Measurements from ENCODE around the gene CLSTN2. TPM values are rescaled to one million over a fixed set of nuclear protein-coding genes. Genes with fewer than 3 reads are reported as not detected.
A peak's percentile ranks its signal among the peaks of the same experiment; 100 is the strongest.

CLSTN2 gene
- total and polyA plus RNA-seq, 4 donors, result 20.7 to 44.5 (median 22.7) TPM

GRCh38 chr3:140442621-140443020 is 507.6 kb downstream of the CLSTN2 start:
- Histone ChIP-seq H3K27ac (ENCODE audit: low read depth, low read length) (no peak overlapping the region), H3K9me3 (ENCODE audit: control insufficient read depth, insufficient read depth, low read length) (no peaks in the 10 kb centered on the region), H3K4me1 (ENCODE audit: control insufficient read depth, insufficient read depth, low read length) (peaks cover 5% of the 10 kb centered on the region), H3K36me3 (ENCODE audit: control insufficient read depth, insufficient read depth, low read length) (no peaks in the 10 kb centered on the region), H3K27me3 (ENCODE audit: control insufficient read depth, insufficient read depth, low read length) (no peaks in the 10 kb centered on the region), H3K4me3 (ENCODE audit: low read depth, low read length) (no peak overlapping the region)
- no peak for DNase-seq (ENCODE audit: low read depth in 4 of 6, low spot score in 6 of 6)
- 86% methylated on average over 2 of the region's 2 CpGs for WGBS (ENCODE audit: insufficient coverage)

- WGBS (ENCODE audit: insufficient coverage), result 77% methylated on average over 3 of the region's 7 CpGs
- DNase-seq (ENCODE audit: low read depth in 4 of 6, low spot score in 6 of 6), result no peak
- no peaks in the 10 kb centered on the region for H3K27me3 ChIP-seq (ENCODE audit: control insufficient read depth, insufficient read depth, low read length)
- peaks cover 5% of the 10 kb centered on the region for H3K4me1 ChIP-seq (ENCODE audit: control insufficient read depth, insufficient read depth, low read length)
- no peak overlapping the region for H3K4me3 ChIP-seq (ENCODE audit: low read depth, low read length)
- no peaks in the 10 kb centered on the region for H3K36me3 ChIP-seq (ENCODE audit: control insufficient read depth, insufficient read depth, low read length)
- no peak overlapping the region for H3K27ac ChIP-seq (ENCODE audit: low read depth, low read length)
- H3K9me3 ChIP-seq (ENCODE audit: control insufficient read depth, insufficient read depth, low read length), result no peaks in the 10 kb centered on the region
Observed at GRCh38 chr3:140443073-140443472, 508.1 kb downstream of the CLSTN2 start.

DNA sequence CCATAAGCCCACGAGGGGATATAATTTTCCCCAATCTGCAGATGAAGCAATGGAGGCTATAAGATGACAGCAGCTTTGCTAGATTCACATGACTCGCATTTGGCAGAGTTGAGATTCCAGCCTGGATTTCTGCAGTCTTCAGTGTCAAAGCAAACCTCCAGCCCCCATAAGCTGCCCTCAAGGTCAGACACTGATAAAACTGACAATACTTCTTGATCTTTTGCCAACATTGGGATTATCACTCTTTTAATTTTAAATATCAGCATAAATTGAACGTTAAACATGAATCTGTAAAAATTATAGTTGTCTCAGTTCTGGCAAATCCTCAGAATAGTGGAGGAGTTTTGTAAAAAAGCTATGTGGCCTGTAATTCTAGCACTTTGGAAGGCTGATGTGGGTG is 508.8 kb downstream of the CLSTN2 start:
- Histone ChIP-seq H3K4me1 (ENCODE audit: control insufficient read depth, insufficient read depth, low read length) (peaks cover 5% of the 10 kb centered on the region), H3K27me3 (ENCODE audit: control insufficient read depth, insufficient read depth, low read length) (no peaks in the 10 kb centered on the region), H3K9me3 (ENCODE audit: control insufficient read depth, insufficient read depth, low read length) (no peaks in the 10 kb centered on the region), H3K27ac (ENCODE audit: low read depth, low read length) (no peak overlapping the region), H3K36me3 (ENCODE audit: control insufficient read depth, insufficient read depth, low read length) (no peaks in the 10 kb centered on the region), H3K4me3 (ENCODE audit: low read depth, low read length) (no peak overlapping the region)
- 84% methylated on average over 2 of the region's 3 CpGs for WGBS (ENCODE audit: insufficient coverage)
- no peak for DNase-seq (ENCODE audit: low read depth in 4 of 6, low spot score in 6 of 6)

DNA sequence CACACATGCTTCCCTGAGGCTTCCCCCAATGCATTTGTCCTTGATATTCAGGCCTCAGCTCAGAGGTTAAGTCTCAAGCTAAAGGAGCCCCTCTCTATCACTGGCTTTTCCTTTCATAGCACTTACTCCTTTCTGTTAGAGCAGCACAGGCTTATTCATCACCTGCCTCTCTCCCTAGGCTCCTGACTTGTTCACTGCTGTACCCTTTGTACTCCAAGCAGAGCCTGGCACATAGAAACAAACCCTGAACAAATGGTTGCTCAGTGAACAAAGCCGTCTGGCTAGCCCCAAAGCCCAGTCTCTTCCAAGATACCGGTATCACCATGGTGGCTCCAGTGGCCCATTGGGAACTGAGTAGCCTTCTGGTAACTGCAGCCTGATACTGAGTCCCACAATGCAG is 511.7 kb downstream of the CLSTN2 start:
- WGBS (ENCODE audit: insufficient coverage), result 51% methylated on average over 2 of the region's 2 CpGs
- Histone ChIP-seq H3K27ac (ENCODE audit: low read depth, low read length) (no peak overlapping the region), H3K4me1 (ENCODE audit: control insufficient read depth, insufficient read depth, low read length) (peaks cover 5% of the 10 kb centered on the region), H3K27me3 (ENCODE audit: control insufficient read depth, insufficient read depth, low read length) (no peaks in the 10 kb centered on the region), H3K36me3 (ENCODE audit: control insufficient read depth, insufficient read depth, low read length) (no peaks in the 10 kb centered on the region), H3K9me3 (ENCODE audit: control insufficient read depth, insufficient read depth, low read length) (no peaks in the 10 kb centered on the region), H3K4me3 (ENCODE audit: low read depth, low read length) (no peak overlapping the region)
- DNase-seq (ENCODE audit: low read depth in 4 of 6, low spot score in 6 of 6), result peak in 4 of 6 donors; percentile 28 to 68 (median 40)

GRCh38 chr3:140447136-140447535 is 512.2 kb downstream of the CLSTN2 start:
- DNase-seq (ENCODE audit: low read depth in 4 of 6, low spot score in 6 of 6), result no peak
- Histone ChIP-seq H3K27ac (ENCODE audit: low read depth, low read length) (no peak overlapping the region), H3K36me3 (ENCODE audit: control insufficient read depth, insufficient read depth, low read length) (no peaks in the 10 kb centered on the region), H3K4me1 (ENCODE audit: control insufficient read depth, insufficient read depth, low read length) (peaks cover 5% of the 10 kb centered on the region), H3K4me3 (ENCODE audit: low read depth, low read length) (no peak overlapping the region), H3K27me3 (ENCODE audit: control insufficient read depth, insufficient read depth, low read length) (no peaks in the 10 kb centered on the region), H3K9me3 (ENCODE audit: control insufficient read depth, insufficient read depth, low read length) (no peaks in the 10 kb centered on the region)
- WGBS (ENCODE audit: insufficient coverage), result 70% methylated on average over 5 of the region's 6 CpGs

DNA sequence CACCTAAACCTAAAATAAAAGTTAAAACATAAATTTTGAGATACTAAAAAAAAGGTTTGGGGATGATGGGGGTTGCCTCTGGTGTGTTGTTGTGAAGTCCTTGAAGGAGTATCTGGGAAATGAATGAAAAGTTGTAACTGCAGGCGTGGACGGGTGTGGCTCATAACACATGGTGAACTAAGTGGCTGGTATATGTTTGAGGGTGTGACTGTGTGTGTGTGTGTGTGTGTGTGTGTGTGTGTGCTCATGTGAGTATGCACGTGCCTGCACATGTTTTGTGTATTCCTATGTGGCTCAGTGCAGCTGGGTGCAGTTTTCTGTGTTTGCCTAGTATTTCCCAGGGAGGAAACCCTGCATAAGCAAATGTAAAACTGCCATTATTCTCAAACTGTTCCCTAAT is 513.0 kb downstream of the CLSTN2 start:
- Histone ChIP-seq H3K36me3 (ENCODE audit: control insufficient read depth, insufficient read depth, low read length) (no peaks in the 10 kb centered on the region), H3K27ac (ENCODE audit: low read depth, low read length) (no peak overlapping the region), H3K27me3 (ENCODE audit: control insufficient read depth, insufficient read depth, low read length) (no peaks in the 10 kb centered on the region), H3K9me3 (ENCODE audit: control insufficient read depth, insufficient read depth, low read length) (no peaks in the 10 kb centered on the region), H3K4me1 (ENCODE audit: control insufficient read depth, insufficient read depth, low read length) (peaks cover 5% of the 10 kb centered on the region), H3K4me3 (ENCODE audit: low read depth, low read length) (no peak overlapping the region)
- no peak for DNase-seq (ENCODE audit: low read depth in 4 of 6, low spot score in 6 of 6)
- 100% methylated on average over 2 of the region's 3 CpGs for WGBS (ENCODE audit: insufficient coverage)

GRCh38 chr3:140449413-140450256 is 514.6 kb downstream of the CLSTN2 start:
- H3K36me3 ChIP-seq (ENCODE audit: control insufficient read depth, insufficient read depth, low read length), result no peaks in the 10 kb centered on the region
- H3K9me3 ChIP-seq (ENCODE audit: control insufficient read depth, insufficient read depth, low read length), result no peaks in the 10 kb centered on the region
- H3K4me1 ChIP-seq (ENCODE audit: control insufficient read depth, insufficient read depth, low read length), result peaks cover 5% of the 10 kb centered on the region
- H3K27ac ChIP-seq (ENCODE audit: low read depth, low read length), result no peak overlapping the region
- no peak for DNase-seq (ENCODE audit: low read depth in 4 of 6, low spot score in 6 of 6)
- H3K4me3 ChIP-seq (ENCODE audit: low read depth, low read length), result no peak overlapping the region
- H3K27me3 ChIP-seq (ENCODE audit: control insufficient read depth, insufficient read depth, low read length), result no peaks in the 10 kb centered on the region
- 74% methylated on average over 4 of the region's 5 CpGs for WGBS (ENCODE audit: insufficient coverage)

GRCh38 chr3:140453750-140454149 is 518.8 kb downstream of the CLSTN2 start:
- peaks cover 4% of the 10 kb centered on the region for H3K4me1 ChIP-seq (ENCODE audit: control insufficient read depth, insufficient read depth, low read length)
- DNase-seq (ENCODE audit: low read depth in 4 of 6, low spot score in 6 of 6), result no peak
- no peaks in the 10 kb centered on the region for H3K27me3 ChIP-seq (ENCODE audit: control insufficient read depth, insufficient read depth, low read length)
- H3K4me3 ChIP-seq (ENCODE audit: low read depth, low read length), result no peak overlapping the region
- H3K36me3 ChIP-seq (ENCODE audit: control insufficient read depth, insufficient read depth, low read length), result no peaks in the 10 kb centered on the region
- no CpG with 5 or more reads among the region's 2 CpGs for WGBS (ENCODE audit: insufficient coverage)
- H3K27ac ChIP-seq (ENCODE audit: low read depth, low read length), result no peak overlapping the region
- no peaks in the 10 kb centered on the region for H3K9me3 ChIP-seq (ENCODE audit: control insufficient read depth, insufficient read depth, low read length)

GRCh38 chr3:140455521-140456214 is 520.7 kb downstream of the CLSTN2 start:
- Histone ChIP-seq H3K36me3 (ENCODE audit: control insufficient read depth, insufficient read depth, low read length) (no peaks in the 10 kb centered on the region), H3K9me3 (ENCODE audit: control insufficient read depth, insufficient read depth, low read length) (no peaks in the 10 kb centered on the region), H3K4me1 (ENCODE audit: control insufficient read depth, insufficient read depth, low read length) (peaks cover 4% of the 10 kb centered on the region), H3K4me3 (ENCODE audit: low read depth, low read length) (no peak overlapping the region), H3K27ac (ENCODE audit: low read depth, low read length) (no peak overlapping the region), H3K27me3 (ENCODE audit: control insufficient read depth, insufficient read depth, low read length) (no peaks in the 10 kb centered on the region)
- DNase-seq (ENCODE audit: low read depth in 4 of 6, low spot score in 6 of 6), result peak in 2 of 6 donors; percentile 35 to 62
- 63% methylated on average over 5 of the region's 5 CpGs for WGBS (ENCODE audit: insufficient coverage)

DNA sequence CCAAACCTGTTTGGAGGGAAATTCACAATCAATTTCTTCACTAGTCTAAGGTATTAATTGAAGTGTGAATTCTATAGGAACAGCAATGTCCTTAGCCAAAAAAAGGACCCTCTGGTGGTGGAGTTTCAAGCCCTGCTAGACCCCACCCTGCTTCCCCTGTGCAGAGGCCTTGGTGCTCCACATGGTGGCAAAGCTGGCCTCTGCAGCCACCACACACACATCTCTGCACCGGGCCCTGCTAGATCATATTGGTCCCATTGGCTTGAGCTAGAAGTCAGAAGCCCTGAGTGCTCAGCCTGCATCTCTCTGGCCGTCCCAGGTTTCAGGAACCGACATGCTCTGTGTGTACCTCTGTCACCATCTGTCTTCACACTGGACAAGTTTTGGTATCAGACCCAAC is 522.0 kb downstream of the CLSTN2 start:
- 97% methylated on average over 3 of the region's 3 CpGs for WGBS (ENCODE audit: insufficient coverage)
- no peak for DNase-seq (ENCODE audit: low read depth in 4 of 6, low spot score in 6 of 6)
- Histone ChIP-seq H3K4me1 (ENCODE audit: control insufficient read depth, insufficient read depth, low read length) (peaks cover 4% of the 10 kb centered on the region), H3K36me3 (ENCODE audit: control insufficient read depth, insufficient read depth, low read length) (no peaks in the 10 kb centered on the region), H3K4me3 (ENCODE audit: low read depth, low read length) (no peak overlapping the region), H3K27me3 (ENCODE audit: control insufficient read depth, insufficient read depth, low read length) (no peaks in the 10 kb centered on the region), H3K9me3 (ENCODE audit: control insufficient read depth, insufficient read depth, low read length) (no peaks in the 10 kb centered on the region), H3K27ac (ENCODE audit: low read depth, low read length) (no peak overlapping the region)

All from spinal cord (tissue), 10 donors.